ENCODE data around the gene DHPS. TPM values are rescaled to one million over a fixed set of nuclear protein-coding genes. Genes with fewer than 3 reads are reported as not detected.
"Not testable (repeated sequence)": the region's sequence is repeated elsewhere in the genome, so short reads cannot be mapped to it uniquely, and the experiment has no call there.

Gene DHPS
- total RNA-seq, 1 experiment from 2014 or later = 140 TPM

DNA sequence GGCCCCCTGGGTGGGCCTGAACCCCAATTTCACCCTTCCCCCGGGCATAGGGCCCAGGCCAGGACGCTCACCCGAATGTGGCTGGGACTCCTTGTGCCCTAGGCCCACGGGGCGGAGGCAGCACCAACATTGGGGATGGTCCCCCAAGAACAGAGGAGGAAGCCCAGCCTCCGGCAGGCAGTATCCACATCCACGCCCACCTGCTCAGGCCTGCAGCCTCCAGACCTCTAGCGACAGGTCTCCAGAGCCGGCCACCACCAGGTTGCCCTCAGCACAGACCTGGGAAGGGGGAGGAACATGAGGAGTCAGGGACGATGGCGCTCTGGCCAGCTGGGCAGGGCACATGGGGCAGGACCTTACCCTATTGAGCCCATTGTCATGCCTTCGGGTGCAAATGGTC is 7.3 kb upstream of the DHPS start:
- no peaks in the 10 kb centered on the region for H3K27me3 ChIP-seq
- no peak for DNase-seq
- H3K36me3 ChIP-seq = peaks cover 28% of the 10 kb centered on the region
- H3K9me3 ChIP-seq = no peaks in the 10 kb centered on the region
- no peak overlapping the region for H3K4me3 ChIP-seq

DNA sequence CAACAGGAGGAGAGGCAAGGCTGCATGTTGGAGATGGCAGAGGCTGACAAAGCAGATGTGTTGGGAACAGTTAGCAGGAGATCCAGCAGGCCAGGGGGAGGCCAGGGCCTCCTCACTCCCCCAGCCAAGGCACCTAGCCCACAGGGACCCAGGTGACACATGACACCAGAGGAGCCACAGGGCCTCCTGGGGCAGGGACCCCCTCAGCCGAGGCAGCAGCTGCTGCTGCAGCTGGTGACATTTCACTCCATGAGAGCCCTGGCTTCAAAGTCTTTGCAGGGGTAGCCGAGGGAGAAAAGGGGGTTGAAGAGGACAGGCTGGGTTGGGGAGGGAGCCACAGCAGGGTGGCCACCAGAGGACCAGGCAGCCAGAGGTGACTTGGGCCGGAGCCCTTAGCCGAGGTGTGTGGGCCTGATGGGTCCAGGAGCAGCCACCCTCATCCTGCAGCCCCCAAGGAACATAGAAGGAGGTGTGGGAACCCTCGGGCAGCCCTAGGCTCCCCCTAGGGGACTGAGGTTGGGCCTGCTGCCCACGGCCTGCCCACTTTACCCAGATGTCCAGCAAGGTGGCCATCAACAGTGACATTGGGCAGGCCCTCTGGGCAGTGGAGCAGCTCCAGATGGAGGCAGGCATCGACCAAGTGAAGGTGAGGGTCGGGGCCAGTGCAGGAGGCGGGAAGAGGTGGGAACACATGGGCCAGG is 6.0 kb upstream of the DHPS start, which contains the start of gene GNG14:
Gene GNG14 (plus strand): TSS at position 503 of the 701 bp plus-strand sequence. CDS start 51 bp downstream, at position 554.
- H3K4me3 ChIP-seq = no peak within 1 kb of the TSS
- no peaks in the 10 kb centered on the region for H3K27me3 ChIP-seq
- DNase-seq = no peak
- no peaks in the 10 kb centered on the region for H3K9me3 ChIP-seq
- H3K36me3 ChIP-seq = peaks cover 22% of the 10 kb centered on the region

DNA sequence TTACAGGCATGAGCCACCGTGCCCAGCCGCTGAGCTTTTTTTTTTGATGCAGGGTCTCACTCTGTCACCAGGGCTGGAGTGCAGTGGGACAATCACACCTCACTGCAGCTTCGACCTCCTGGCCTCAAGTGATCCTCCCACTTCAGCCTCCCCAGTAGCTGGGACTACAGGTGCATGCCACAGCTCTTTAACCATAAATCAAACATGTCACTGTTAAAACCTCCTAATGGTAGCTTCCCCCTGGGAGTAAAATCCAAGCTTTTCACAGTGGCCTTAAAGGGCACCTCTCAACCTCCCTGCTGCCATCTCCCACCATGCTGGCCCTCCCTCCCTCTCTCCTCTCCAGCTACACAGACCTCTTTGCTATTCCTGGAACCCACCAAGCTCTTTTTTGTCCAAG is 4.2 kb upstream of the DHPS start:
- H3K27me3 ChIP-seq = no peaks in the 10 kb centered on the region
- H3K9me3 ChIP-seq = no peaks in the 10 kb centered on the region
- DNase-seq = no peak
- no peak overlapping the region for H3K4me3 ChIP-seq
- peaks cover 22% of the 10 kb centered on the region for H3K36me3 ChIP-seq

GRCh38 chr19:12680034-12680433 is 1.6 kb downstream of the DHPS start:
- no peak for DNase-seq
- Histone ChIP-seq H3K4me3 (no peak overlapping the region), H3K36me3 (peaks cover 52% of the 10 kb centered on the region), H3K27me3 (no peaks in the 10 kb centered on the region), H3K9me3 (no peaks in the 10 kb centered on the region)

- not testable (repeated sequence) for DNase-seq, H3K27me3 ChIP-seq, H3K9me3 ChIP-seq, H3K4me3 ChIP-seq
- H3K36me3 ChIP-seq = peaks cover 69% of the 10 kb centered on the region
Measured at GRCh38 chr19:12678039-12678438, 3.6 kb downstream of the DHPS start.

DNA sequence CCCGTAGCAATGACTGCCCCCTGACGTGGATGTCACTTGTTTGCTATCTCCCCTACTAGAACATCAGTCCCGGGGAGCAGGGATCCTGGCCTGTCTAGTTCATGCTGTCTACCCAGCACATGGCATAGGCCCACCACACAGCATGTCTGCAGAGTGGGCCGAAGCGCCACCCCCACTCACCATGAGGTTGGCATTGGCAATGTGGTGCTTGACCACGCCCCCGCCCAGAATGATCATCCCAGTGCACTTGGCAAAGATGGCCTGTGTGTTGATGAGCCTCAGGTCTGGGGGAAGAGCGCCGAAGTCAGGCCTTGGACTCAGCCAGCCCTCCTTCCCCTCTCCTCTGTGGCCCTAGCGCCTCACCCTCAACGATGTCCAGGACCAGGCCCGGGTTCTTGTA is 4.8 kb downstream of the DHPS start:
- Histone ChIP-seq H3K4me3 (no peak overlapping the region), H3K36me3 (peaks cover 80% of the 10 kb centered on the region), H3K9me3 (no peaks in the 10 kb centered on the region), H3K27me3 (no peaks in the 10 kb centered on the region)
- DNase-seq = no peak

DNA sequence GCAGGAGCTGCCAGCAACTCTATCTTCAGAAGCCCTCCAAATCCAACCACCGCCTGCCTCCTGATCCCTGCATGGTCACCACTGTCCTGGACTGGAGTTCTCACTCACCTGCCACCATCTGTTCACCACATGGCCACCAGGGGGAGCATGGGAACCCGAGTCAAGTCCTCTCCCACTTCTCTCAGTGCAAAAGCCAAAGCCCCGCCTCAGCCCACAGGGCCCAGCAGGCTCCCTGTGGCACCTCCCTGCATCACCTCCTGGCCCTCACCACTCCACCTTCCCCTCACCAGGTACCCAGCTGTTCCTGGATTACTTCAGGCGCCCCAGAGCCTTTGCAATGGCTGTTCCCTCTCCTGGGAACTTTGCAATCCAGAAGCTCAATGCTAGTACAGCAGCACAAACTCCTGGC is 5.3 kb downstream of the DHPS start:
- no peaks in the 10 kb centered on the region for H3K27me3 ChIP-seq
- no peaks in the 10 kb centered on the region for H3K9me3 ChIP-seq
- DNase-seq = peak; percentile 89
- peaks cover 83% of the 10 kb centered on the region for H3K36me3 ChIP-seq
- no peak overlapping the region for H3K4me3 ChIP-seq

GRCh38 chr19:12675940-12676339 is 5.7 kb downstream of the DHPS start:
- no peak overlapping the region for H3K4me3 ChIP-seq
- peaks cover 86% of the 10 kb centered on the region for H3K36me3 ChIP-seq
- no peak for DNase-seq

DNA sequence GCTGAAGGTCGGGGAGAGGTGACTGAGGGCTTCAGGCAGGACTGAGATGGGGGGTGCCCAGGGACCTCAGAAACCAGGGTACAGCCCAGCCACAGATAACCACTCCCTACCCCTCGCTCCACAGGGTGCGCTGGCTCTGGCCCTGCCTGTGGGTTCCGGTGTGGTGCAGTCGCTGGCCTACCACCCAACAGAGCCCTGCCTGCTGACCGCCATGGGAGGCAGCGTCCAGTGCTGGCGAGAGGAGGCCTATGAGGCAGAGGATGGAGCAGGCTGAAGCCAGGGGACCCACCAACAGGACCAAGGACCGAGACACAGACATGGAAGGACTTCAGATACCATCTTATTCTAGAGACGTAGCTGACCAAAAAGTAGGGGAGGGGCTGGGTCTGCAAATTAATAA is 6.3 kb downstream of the DHPS start:
- no peaks in the 10 kb centered on the region for H3K9me3 ChIP-seq
- no peaks in the 10 kb centered on the region for H3K27me3 ChIP-seq
- peaks cover 90% of the 10 kb centered on the region for H3K36me3 ChIP-seq
- no peak for DNase-seq
- no peak overlapping the region for H3K4me3 ChIP-seq

More at GRCh38 chr19:12675940-12676339, 5.7 kb downstream of the DHPS start:
- H3K27me3 ChIP-seq = no peaks in the 10 kb centered on the region
- no peaks in the 10 kb centered on the region for H3K9me3 ChIP-seq

DNA sequence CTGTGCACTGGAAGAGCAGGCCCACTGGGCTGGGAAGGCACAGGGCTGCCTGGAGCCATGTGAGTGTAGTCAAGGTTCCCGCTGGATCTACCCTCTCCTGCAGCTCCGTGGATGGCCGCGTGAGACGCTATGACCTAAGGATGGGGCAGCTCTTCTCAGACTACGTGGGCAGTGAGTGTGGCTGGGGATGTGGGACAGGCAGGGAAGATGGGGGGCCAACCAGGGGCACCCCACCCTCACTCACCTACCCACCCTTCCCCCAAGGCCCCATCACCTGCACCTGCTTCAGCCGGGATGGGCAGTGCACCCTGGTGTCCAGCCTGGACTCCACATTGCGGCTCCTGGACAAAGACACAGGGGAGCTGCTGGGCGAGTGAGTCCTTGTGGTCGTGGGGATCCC is 8.9 kb downstream of the DHPS start:
- H3K36me3 ChIP-seq = peaks cover 76% of the 10 kb centered on the region
- no peaks in the 10 kb centered on the region for H3K9me3 ChIP-seq
- no peak overlapping the region for H3K4me3 ChIP-seq
- no peaks in the 10 kb centered on the region for H3K27me3 ChIP-seq
- DNase-seq = no peak

DNA sequence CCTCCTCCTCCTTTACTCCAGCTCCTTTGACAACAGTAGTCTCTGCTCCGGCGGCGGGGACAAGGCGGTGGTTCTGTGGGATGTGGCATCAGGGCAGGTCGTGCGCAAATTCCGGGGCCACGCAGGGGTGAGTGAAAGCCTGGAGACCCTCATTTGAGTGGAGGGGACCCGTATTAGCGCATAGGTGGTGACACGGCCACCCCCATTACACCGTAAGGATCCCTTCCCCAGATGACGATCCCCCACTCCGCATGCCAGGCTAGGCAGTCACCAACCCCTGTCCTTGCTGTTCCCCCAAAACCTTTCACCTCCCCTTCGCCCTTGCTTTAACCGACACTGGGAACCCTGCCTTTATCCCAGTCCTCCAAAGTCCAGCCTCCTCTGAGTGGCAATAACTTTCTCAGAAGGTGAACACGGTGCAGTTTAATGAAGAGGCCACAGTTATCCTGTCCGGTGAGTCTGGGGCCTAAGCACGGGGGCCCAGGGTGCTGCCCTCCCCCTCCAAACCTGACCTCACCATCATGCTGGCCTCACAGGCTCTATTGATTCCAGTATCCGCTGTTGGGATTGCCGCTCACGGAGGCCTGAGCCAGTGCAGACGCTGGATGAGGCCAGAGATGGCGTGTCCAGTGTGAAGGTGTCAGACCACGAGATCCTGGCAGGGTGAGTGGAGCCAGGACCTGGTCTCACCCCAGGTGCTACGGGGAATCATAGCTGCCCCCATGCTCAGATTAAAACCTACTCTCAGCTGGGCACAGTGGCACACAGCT is 11.3 kb downstream of the DHPS start:
- no peak for DNase-seq
- H3K27me3 ChIP-seq = no peaks in the 10 kb centered on the region
- peak overlapping the region; percentile 93 for H3K4me3 ChIP-seq
- H3K9me3 ChIP-seq = no peaks in the 10 kb centered on the region
- peaks cover 60% of the 10 kb centered on the region for H3K36me3 ChIP-seq

- Histone ChIP-seq H3K9me3 (no peaks in the 10 kb centered on the region), H3K27me3 (no peaks in the 10 kb centered on the region), H3K4me3 (peak overlapping the region; percentile 93), H3K36me3 (peaks cover 58% of the 10 kb centered on the region)
- DNase-seq = peak; percentile 83
Measured at GRCh38 chr19:12669270-12670158, 12.2 kb downstream of the DHPS start.

DNA sequence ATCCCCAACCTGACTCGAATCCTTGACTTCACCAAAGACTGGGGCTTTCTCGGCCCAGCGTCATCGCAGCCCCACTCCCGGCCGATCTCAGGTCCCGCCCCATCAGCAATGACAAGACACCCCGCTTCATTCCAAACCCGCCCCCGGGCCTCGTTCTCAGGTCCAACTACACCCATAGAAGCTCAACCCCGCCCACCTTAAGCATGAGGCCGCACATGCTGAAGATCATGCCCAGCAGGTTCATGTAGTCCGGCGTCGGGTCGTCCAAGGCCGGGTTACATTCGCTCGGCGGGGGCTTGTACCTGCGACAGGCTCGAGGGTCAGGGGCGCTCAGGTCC is 12.8 kb downstream of the DHPS start:
- H3K36me3 ChIP-seq = peaks cover 58% of the 10 kb centered on the region
- no peaks in the 10 kb centered on the region for H3K27me3 ChIP-seq
- H3K9me3 ChIP-seq = no peaks in the 10 kb centered on the region
- peak overlapping the region; percentile 93 for H3K4me3 ChIP-seq
- peak; percentile 78 for DNase-seq

- no peaks in the 10 kb centered on the region for H3K27me3 ChIP-seq
- H3K36me3 ChIP-seq = peaks cover 57% of the 10 kb centered on the region
- no peaks in the 10 kb centered on the region for H3K9me3 ChIP-seq
- no peak for DNase-seq
- H3K4me3 ChIP-seq = peak overlapping the region; percentile 93
Measured at GRCh38 chr19:12668346-12668745, 13.3 kb downstream of the DHPS start.

GRCh38 chr19:12667731-12668302 is 13.9 kb downstream of the DHPS start:
- Histone ChIP-seq H3K4me3 (peak overlapping the region; percentile 93; the same call in 1 of the 2 replicates), H3K9me3 (no peaks in the 10 kb centered on the region), H3K36me3 (peaks cover 59% of the 10 kb centered on the region), H3K27me3 (no peaks in the 10 kb centered on the region)
- no peak for DNase-seq

GRCh38 chr19:12666265-12667048 is 15.2 kb downstream of the DHPS start, which contains the start of the genes MAN2B1 and WDR83:
MAN2B1 (minus strand) TSS chr19:12666742; CDS start chr19:12666701, 41 bp downstream.
WDR83 (plus strand) TSS chr19:12666807; CDS start chr19:12669791, 2,984 bp downstream.
- Histone ChIP-seq H3K9me3 (no peaks in the 10 kb centered on the region), H3K36me3 (peaks cover 56% of the 10 kb centered on the region), H3K27me3 (no peaks in the 10 kb centered on the region), H3K4me3 (peak within 1 kb of the TSS; percentile 79)
- DNase-seq = peak; percentile 81
